HG02610 (cell line): ENCODE data around the gene ARPP19.
"Not testable (repeated sequence)": the region's sequence is repeated elsewhere in the genome, so short reads cannot be mapped to it uniquely, and the experiment has no call there.

Experiments used
- ATAC-seq: cut with Tn5 transposase; IDR thresholded peaks from one replicate; pipeline ENCODE4 v1.9.1; 2021; ENCODE audit warnings: mild to moderate bottlenecking, moderate library complexity; ENCODE audit not compliant: unreplicated experiment

ARPP19 gene, protein sequence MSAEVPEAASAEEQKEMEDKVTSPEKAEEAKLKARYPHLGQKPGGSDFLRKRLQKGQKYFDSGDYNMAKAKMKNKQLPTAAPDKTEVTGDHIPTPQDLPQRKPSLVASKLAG

GRCh38 chr15:52568601-52569585 is at the start of gene ARPP19:
Gene ARPP19 (minus strand): TSS chr15:52569030. CDS start chr15:52568892, 138 bp downstream.
- peak; percentile 69 for ATAC-seq

DNA sequence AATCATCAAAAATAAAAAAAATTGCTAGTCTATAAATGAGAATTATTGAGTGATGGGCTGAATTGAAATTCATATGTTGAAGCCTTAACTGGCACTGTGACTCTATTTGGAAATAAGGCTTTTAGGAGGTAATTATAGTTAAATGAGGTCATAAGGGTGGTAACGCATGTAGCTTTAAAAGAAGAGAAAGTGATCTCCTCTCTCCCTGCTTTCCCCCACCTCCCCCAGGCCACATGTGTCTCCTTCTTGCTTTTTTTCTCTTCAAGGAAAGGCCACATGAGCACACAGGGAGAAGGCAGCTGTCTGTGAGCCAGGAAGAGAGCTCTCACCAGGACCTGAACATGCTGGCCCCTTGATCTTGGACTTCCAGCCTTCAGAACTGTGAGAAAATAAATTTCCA is 48.2 kb upstream of the ARPP19 start:
- ATAC-seq: no peak

DNA sequence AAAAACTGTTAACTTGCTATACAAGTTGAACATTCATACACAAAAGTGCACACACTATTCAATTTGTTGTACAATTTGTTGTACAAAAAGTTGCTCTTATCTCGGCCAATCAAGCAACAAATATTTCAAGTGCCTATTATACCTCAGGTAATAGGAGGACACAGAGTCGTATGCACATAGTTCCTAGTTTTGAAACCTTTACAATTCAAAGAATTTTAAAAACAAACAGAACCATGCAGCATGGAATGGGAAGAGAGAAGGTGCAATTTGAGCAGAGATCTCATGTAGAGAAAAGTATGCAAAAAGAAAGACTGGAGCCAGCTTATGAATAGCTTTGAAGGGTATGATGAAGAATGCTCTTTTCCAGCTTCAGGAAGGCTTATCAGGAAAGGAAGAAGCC is 46.5 kb upstream of the ARPP19 start:
- no peak for ATAC-seq

DNA sequence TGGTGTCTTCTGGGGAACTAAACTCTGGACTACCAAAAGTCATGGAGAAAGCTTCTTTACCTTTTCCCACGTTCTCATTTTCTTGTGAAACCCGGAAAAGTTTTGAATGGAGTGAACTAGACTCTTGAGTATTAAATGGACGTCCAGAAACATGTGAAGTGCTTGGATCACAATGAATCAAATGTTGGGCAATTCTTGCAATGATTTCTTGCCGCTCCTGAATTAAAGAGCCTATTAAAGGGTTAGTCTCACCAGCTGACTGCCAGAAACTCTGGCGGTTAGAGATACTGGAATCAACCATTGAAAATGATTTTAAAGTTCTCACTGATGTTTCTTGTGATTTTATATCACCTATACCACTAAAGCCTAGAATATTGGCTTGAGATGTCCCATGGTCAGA is 40.8 kb upstream of the ARPP19 start:
- no peak for ATAC-seq

DNA sequence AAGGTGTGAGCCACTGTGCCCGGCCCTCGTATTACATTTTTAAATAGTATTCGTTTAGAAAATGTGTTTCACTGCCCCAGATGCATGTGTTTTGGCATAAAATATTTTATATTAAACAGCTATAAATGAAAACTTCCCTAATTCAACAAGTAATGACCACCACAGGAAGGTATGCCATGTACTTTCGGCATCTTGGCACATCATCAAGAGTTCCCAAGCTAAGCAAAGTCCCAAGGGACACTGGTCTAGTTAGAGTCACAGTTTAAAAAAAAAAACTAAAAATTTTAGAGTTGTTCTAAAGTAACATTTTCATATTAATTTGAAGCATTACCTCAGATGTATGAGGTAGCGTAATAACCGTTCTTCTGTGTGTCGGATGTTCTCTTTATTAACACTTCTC is 15.6 kb upstream of the ARPP19 start:
- ATAC-seq: no peak

- ATAC-seq: no peak
Measured at GRCh38 chr15:52579852-52580251, 11.0 kb upstream of the ARPP19 start.

GRCh38 chr15:52576692-52577091 is 7.9 kb upstream of the ARPP19 start:
- no peak for ATAC-seq

GRCh38 chr15:52575573-52575972 is 6.7 kb upstream of the ARPP19 start:
- ATAC-seq: not testable (repeated sequence)

DNA sequence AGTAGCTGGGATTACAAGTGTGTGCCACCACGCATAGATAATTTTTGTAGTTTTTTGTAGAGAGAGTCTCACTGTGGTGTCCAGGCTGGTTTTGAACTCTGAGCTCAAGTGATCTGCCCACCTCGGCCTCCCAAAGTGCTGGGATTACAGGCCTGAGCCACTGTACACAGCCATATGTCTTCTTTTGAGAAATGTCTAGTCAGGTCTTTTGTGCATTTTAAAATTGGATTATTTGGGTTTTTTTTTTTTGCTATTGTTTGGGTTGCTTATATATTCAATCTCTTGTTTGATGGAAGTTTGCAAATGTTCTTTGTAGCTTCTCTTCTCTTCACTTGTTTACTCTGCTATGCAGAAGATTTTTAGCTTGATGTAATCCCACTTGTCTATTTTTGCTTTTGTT is 6.2 kb upstream of the ARPP19 start:
- no peak for ATAC-seq

DNA sequence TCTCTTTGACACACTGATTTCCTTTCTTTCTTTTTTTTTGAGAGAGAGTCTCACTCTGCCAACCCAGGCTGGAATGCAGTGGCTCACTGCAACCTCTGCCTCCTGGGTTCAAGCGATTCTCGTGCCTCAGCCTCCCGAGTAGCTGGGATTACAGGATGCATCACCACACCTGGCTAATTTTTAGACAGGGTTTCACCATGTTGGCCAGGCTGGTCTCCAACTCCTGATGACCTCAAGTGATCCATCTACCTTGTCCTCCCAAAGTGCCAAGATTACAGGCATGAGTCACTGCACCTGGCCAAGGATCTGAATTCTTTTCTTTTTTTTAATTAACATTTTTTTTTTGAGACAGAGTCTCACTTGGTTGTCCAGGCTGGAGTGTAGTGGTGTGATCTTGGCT is 5.8 kb upstream of the ARPP19 start:
- ATAC-seq: not testable (repeated sequence)

- ATAC-seq: no peak
Measured at GRCh38 chr15:52567871-52568600, 794 bp downstream of the ARPP19 start.

DNA sequence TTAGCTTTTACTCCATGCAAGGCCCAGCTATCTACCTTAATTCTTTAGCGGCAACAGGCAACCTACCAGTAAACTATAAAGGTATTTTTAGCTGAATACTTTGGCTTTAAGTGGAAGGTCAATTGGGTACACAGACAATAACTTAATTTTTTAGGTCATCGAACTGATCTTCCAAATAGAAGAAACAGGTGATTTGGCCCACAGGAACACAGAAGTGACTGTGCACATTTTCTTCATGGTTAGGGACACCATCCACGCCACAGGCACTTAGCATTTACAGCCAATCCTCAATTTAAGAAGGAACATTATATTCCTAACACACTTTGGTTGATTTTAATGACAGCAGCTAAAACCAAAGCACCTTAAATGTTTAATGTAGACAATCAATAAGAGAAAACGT is 1.9 kb downstream of the ARPP19 start:
- no peak for ATAC-seq

- ATAC-seq: peak; percentile 55
Measured at GRCh38 chr15:52565417-52566358, 3.1 kb downstream of the ARPP19 start.

GRCh38 chr15:52563501-52564060 is 5.2 kb downstream of the ARPP19 start:
- no peak for ATAC-seq

DNA sequence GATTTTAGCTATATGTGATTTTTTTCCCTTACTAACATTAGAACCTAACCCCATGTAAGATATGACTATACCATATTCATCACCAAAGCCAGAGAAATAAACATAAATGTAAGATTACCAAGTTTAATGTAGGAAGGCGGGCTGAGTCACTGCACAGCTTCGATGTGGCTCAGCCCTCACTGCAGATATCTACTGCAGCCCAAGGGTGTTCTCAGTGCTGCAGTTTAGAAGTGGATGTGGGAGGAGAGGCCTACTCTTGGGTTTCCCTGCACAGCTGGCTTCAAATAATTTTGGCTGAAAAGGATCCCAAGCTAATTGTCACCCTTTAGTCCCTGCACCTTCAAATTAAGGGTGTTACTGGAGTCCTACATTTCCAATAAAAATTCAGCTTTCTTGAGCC is 9.3 kb downstream of the ARPP19 start:
- ATAC-seq: peak; percentile 63

DNA sequence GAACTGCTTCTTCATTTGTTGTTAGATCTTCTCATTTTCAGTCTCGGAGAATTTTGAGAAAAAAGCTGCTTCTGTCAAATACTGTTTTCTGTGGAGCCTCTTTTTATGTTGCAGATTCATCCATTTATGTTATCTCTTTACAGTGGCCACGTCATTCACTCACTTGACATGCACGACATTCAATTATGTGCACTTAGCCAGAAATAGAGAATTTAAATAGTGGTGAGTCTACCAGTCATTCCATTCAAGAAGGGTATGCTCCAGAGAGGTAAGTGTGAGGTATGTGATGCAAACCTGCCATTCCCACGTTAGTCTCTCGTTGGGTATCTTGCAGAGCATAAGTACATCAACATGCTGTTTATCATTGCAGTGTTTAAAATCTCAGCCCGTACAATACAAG is 9.8 kb downstream of the ARPP19 start:
- ATAC-seq: peak; percentile 58

GRCh38 chr15:52558196-52558595 is 10.6 kb downstream of the ARPP19 start:
- peak; percentile 82 for ATAC-seq

DNA sequence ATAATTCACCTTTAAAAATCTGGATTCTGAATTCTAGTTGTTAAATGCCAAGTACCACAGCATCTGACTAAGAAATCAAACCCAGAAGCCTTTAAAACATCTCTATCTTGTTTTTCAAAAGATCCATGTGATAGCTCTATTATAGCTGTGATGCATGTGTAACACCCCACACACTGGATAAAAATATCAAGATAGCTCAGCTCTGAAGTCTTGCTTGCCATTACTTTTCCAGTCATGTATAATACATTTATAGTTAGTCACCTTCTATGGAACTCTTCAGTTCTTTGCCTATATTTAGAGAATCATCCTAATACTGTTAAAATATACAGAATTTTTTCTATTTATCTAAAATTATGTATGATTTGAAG is 11.6 kb downstream of the ARPP19 start:
- ATAC-seq: no peak

DNA sequence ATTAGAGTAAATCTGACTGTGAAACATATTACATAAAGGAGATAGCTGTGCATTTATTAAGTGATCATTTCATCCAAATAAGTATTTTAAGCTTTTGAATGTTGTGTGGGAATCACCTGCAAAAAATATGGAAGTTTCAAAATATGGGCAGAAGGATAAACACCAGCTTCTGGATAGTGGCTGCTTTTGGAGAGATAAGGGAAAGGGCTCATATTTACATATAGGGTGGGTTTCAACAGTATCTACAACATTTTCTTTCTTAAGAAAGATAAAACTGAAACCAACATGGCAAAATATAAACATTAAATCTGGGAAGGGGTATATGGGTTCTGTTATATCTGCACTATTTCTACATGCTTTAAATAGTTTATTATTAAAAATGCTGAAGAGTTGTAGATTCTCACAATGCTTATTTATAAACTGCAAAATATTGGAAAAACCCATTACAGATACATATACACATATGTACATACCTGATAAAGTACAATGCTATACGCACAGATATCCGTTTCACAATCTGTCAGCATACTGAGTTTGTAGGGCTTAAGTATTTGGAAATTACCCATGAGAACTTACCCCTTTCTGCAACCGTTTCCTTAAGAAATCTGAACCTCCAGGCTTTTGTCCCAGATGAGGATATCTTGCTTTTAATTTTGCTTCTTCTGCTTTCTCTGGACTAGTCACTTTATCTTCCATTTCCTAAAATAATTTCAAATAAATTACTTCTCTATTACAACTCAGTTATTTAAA is 12.1 kb downstream of the ARPP19 start:
- no peak for ATAC-seq

- no peak for ATAC-seq
Measured at GRCh38 chr15:52552303-52552702, 16.5 kb downstream of the ARPP19 start.
